Measurements from ENCODE around the gene IL1RAPL2.

- no peak for TF ChIP-seq EZH2phosphoT487 (IDR thresholded peaks at IDR 0.05; ENCODE audit: borderline replicate concordance, low read length)
- TF ChIP-seq, protein P1, sequence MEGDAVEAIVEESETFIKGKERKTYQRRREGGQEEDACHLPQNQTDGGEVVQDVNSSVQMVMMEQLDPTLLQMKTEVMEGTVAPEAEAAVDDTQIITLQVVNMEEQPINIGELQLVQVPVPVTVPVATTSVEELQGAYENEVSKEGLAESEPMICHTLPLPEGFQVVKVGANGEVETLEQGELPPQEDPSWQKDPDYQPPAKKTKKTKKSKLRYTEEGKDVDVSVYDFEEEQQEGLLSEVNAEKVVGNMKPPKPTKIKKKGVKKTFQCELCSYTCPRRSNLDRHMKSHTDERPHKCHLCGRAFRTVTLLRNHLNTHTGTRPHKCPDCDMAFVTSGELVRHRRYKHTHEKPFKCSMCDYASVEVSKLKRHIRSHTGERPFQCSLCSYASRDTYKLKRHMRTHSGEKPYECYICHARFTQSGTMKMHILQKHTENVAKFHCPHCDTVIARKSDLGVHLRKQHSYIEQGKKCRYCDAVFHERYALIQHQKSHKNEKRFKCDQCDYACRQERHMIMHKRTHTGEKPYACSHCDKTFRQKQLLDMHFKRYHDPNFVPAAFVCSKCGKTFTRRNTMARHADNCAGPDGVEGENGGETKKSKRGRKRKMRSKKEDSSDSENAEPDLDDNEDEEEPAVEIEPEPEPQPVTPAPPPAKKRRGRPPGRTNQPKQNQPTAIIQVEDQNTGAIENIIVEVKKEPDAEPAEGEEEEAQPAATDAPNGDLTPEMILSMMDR (IDR thresholded peaks at IDR 0.05; ENCODE audit: low read depth, low read length, poor library complexity, severe bottlenecking), result no peak
These were observed 96.7 kb downstream of the IL1RAPL2 start for GRCh38 chrX:104662694-104663093.

All from DOHH2 (cell line).